ENCODE measurements around the gene SRCIN1.

SRCIN1 gene

DNA sequence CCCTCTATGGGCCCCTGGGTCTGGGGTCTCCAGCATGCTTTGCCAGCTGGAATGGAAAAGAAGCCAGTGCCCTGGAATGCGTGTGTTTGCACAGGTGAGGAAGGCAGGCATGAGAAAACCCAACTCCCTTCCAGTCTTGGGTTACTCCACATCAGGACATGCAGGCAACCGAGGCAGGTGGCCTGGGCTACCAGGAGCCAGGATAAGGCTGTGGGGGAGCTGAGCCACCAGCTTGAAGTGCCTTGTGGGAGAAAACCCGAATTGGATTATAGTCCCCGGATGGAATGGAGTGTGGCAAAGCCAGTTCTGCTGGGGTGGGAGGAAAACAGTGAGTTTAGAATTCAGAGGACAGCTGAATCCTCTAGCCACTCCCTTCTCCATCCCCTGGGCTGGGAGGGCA is 7.2 kb downstream of the SRCIN1 start:
- Histone ChIP-seq H3K9ac (no peak overlapping the region), H4K20me1 (peaks cover 0 to 99% (median 4%) of the 10 kb centered on the region in 11 experiments; a peak in 11 of 22 replicates), H3K4me3 (no peak overlapping the region), H3K27ac (no peak overlapping the region), H3K4me1 (peaks cover 17 to 87% (median 57%) of the 10 kb centered on the region in 10 experiments; a peak in 19 of 20 replicates), H3K9me3 (replicated peaks in 1 of 11) (no peaks in the 10 kb centered on the region), H3K36me3 (no peaks in the 10 kb centered on the region), H3K27me3 (peaks cover 1 to 100% (median 25%) of the 10 kb centered on the region in 11 experiments; a peak in 18 of 22 replicates), H3K4me2 (peak overlapping the region in 4 of 11 experiments; percentile 20 to 33 (median 22); a peak in 1 of 22 replicates)
- TF ChIP-seq Cebpa-rat (IDR thresholded peaks at IDR 0.05), result no peak

DNA sequence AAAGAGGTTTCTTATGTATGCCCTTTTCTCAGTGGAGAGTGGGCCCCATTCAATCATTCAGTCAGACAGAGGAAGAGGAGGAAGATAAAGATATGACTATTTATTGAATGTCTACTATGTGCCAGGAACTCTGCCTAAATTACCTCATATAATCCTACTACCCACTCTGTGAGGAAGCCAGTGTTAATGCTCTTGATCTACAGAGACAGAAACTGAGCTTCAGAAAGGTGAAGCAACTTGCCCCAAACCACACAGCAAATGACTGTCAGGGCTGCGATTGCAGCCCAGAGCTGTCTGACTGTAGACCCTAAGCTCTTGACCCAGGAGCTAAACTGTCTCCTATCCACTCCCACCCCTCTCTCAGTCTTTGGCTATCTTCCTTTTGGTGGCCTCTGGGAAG is 8.4 kb downstream of the SRCIN1 start:
- no peak overlapping the region for H3K9ac ChIP-seq
- peaks cover 0 to 100% (median 13%) of the 10 kb centered on the region in 11 experiments; a peak in 12 of 22 replicates for H3K27me3 ChIP-seq
- peak overlapping the region in 6 of 11 experiments; percentile 1 to 33 (median 22); a peak in 7 of 22 replicates for H3K4me2 ChIP-seq
- no peak overlapping the region for H3K27ac ChIP-seq
- H3K36me3 ChIP-seq, result no peaks in the 10 kb centered on the region
- peaks cover 18 to 90% (median 61%) of the 10 kb centered on the region in 10 experiments for H3K4me1 ChIP-seq
- no peak overlapping the region for H3K4me3 ChIP-seq
- H3K9me3 ChIP-seq (replicated peaks in 1 of 11), result no peaks in the 10 kb centered on the region
- TF ChIP-seq Cebpa-rat (IDR thresholded peaks at IDR 0.05), result no peak
- H4K20me1 ChIP-seq, result peaks cover 0 to 99% (median 4%) of the 10 kb centered on the region in 11 experiments; a peak in 10 of 22 replicates

DNA sequence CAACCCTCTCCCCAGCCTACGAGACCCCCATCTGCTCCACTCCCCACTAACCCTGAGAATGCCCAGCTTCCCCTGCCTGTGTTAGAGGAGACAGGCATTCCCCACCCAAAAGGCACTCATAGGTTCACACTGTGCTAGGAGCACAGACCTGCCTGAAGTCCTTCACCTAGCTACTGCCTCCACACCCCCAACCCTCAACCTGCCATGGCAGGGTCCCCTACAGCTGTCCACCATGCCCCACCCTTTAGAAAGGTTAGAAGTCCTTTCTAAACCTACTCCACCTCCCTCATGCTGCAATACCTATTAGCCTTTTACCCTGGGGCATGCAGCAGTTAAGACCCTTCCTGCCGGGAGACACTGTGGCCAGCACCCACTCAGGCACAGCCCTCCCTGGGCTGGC is 9.1 kb downstream of the SRCIN1 start:
- Histone ChIP-seq H3K9me3 (replicated peaks in 1 of 11) (no peaks in the 10 kb centered on the region), H4K20me1 (peaks cover 0 to 99% (median 4%) of the 10 kb centered on the region in 11 experiments; a peak in 10 of 22 replicates), H3K4me2 (peak overlapping the region in 5 of 11 experiments; percentile 1 to 33 (median 21); a peak in 5 of 22 replicates), H3K36me3 (no peaks in the 10 kb centered on the region), H3K27me3 (peaks cover 0 to 97% (median 6%) of the 10 kb centered on the region in 11 experiments; a peak in 11 of 22 replicates), H3K4me3 (no peak overlapping the region), H3K27ac (no peak overlapping the region), H3K9ac (no peak overlapping the region), H3K4me1 (peaks cover 18 to 90% (median 61%) of the 10 kb centered on the region in 10 experiments)
- TF ChIP-seq Cebpa-rat (IDR thresholded peaks at IDR 0.05), result no peak

DNA sequence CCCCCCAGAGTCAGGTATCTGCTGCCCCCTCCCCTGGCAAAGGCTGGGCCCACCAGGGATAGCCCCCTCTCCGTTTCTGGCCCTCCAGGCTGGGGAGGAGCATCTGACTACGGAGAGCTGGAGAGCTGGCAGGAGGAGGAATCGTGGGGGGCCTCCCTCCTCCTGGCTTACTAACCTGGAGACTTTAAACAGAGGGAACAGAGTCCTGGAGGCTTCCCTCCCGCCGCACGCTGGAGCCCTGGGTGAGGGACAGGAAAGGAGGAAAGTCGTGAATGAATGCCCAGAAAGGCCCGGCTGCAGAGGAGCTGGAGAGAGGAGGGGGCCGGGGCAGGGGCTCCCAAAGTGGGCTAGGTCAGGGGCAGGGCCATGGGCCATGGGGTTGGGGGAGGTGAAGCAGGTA is 9.9 kb downstream of the SRCIN1 start:
- TF ChIP-seq Cebpa-rat (IDR thresholded peaks at IDR 0.05), result no peak
- Histone ChIP-seq H3K27ac (no peak overlapping the region), H3K27me3 (peaks cover 0 to 94% (median 6%) of the 10 kb centered on the region in 11 experiments; a peak in 10 of 22 replicates), H4K20me1 (peaks cover 0 to 99% (median 7%) of the 10 kb centered on the region in 11 experiments; a peak in 10 of 22 replicates), H3K4me1 (peaks cover 21 to 90% (median 61%) of the 10 kb centered on the region in 10 experiments), H3K36me3 (no peaks in the 10 kb centered on the region), H3K4me3 (no peak overlapping the region), H3K9ac (no peak overlapping the region), H3K4me2 (peak overlapping the region in 4 of 11 experiments; percentile 11 to 56 (median 12); a peak in 5 of 22 replicates), H3K9me3 (replicated peaks in 1 of 11) (no peaks in the 10 kb centered on the region)

DNA sequence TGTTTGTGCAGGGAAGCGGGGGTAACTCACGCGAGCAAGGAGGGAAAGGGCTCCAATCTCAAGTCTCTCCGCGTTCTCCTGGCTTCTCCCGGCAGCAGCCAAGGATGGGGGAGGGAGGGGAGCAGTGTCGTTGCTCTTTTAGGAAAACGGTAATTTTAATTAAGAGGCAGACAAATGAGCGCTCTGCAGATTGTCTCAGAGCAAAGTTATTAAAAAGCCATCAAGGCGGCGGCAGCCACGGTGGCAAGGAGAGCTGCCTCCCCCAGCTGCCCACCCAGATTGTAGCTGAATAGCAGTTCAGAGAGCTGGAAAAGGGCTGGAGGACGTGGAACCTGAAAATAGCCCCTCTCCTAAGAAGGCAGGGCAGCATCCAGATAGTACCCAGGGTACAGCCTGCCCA is 11.6 kb downstream of the SRCIN1 start:
- peaks cover 37 to 90% (median 74%) of the 10 kb centered on the region in 10 experiments for H3K4me1 ChIP-seq
- H3K4me2 ChIP-seq, result peak overlapping the region in 4 of 11 experiments; percentile 11 to 56 (median 30); a peak in 4 of 22 replicates
- peaks cover 0 to 94% (median 6%) of the 10 kb centered on the region in 11 experiments; a peak in 10 of 22 replicates for H3K27me3 ChIP-seq
- no peaks in the 10 kb centered on the region for H3K36me3 ChIP-seq
- H3K27ac ChIP-seq, result peak overlapping the region in 1 of 11 experiments; percentile 32; a peak in 1 of 22 replicates
- peaks cover 0 to 99% (median 7%) of the 10 kb centered on the region in 11 experiments; a peak in 9 of 22 replicates for H4K20me1 ChIP-seq
- TF ChIP-seq Cebpa-rat (IDR thresholded peaks at IDR 0.05), result no peak
- no peaks in the 10 kb centered on the region for H3K9me3 ChIP-seq (replicated peaks in 1 of 11)
- H3K4me3 ChIP-seq, result no peak overlapping the region
- H3K9ac ChIP-seq, result no peak overlapping the region; a peak in 1 of 22 replicates

DNA sequence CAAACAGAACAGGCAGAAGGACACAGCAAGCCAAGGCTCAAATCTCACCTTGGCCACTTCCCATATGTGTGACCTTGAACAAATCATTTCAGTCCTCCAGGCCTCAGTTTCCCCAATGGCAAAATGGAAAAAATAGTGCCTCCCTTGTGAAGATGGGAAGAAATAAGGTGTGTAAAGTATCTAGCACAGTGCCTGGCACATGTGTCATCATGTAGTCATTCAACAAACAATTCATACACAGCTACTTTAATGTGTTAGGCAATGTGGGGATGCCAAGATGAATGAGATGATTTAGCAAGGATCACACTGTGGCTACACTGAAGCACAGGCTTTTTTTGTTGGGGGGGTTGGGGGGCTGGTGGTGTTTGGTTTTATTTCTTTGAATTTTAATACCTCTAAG is 13.3 kb downstream of the SRCIN1 start:
- no peak for TF ChIP-seq Cebpa-rat (IDR thresholded peaks at IDR 0.05)
- Histone ChIP-seq H3K27ac (peak overlapping the region in 6 of 11 experiments; percentile 84 to 92 (median 86); a peak in 8 of 22 replicates), H3K9me3 (replicated peaks in 1 of 11) (no peaks in the 10 kb centered on the region), H3K4me2 (peak overlapping the region; percentile 73 to 97 (median 91)), H3K4me3 (no peak overlapping the region), H3K27me3 (peaks cover 0 to 94% (median 6%) of the 10 kb centered on the region in 11 experiments; a peak in 10 of 22 replicates), H3K4me1 (peaks cover 52 to 97% (median 80%) of the 10 kb centered on the region in 10 experiments), H4K20me1 (peaks cover 0 to 99% (median 16%) of the 10 kb centered on the region in 11 experiments; a peak in 18 of 22 replicates), H3K9ac (peak overlapping the region in 3 of 11 experiments; percentile 37 to 80 (median 78); a peak in 4 of 22 replicates), H3K36me3 (no peaks in the 10 kb centered on the region)

DNA sequence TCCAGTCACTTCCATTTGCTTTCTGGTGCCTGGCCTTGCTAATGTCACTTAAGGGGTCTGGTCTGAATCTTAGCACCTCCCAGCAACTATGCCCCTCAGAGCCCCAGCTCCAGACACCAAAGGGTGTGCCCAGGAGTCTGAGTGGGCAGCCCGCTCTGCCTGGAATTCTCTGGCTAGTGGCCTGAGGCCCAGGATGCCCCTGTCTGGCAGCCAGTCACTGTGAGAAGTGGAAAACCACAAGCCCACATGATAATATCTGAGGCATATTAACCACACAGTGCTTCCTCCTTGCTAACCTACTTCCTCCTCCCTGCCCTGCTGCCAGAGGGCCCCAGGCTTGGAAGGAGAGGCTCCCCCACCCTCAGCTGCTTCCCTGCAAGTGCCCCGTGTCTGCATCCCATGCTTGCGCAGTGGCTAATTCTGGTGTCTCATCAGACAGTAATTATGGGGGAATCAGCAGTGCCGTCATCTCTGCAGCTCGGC is 14.0 kb downstream of the SRCIN1 start:
- H3K36me3 ChIP-seq, result no peaks in the 10 kb centered on the region
- peaks cover 0 to 99% (median 22%) of the 10 kb centered on the region in 11 experiments; a peak in 18 of 22 replicates for H4K20me1 ChIP-seq
- TF ChIP-seq Cebpa-rat (IDR thresholded peaks at IDR 0.05), result peak in 1 of 11 experiments; percentile 29; a peak in 1 of 22 replicates
- peak overlapping the region in 3 of 10 experiments; percentile 3 to 22 (median 16); a peak in 3 of 20 replicates for H3K4me3 ChIP-seq
- H3K4me2 ChIP-seq, result peak overlapping the region; percentile 73 to 97 (median 91)
- H3K9me3 ChIP-seq (replicated peaks in 1 of 11), result no peaks in the 10 kb centered on the region
- H3K27ac ChIP-seq, result peak overlapping the region in 9 of 11 experiments; percentile 55 to 92 (median 84); a peak in 18 of 22 replicates
- peak overlapping the region in 8 of 11 experiments; percentile 54 to 80 (median 72); a peak in 15 of 22 replicates for H3K9ac ChIP-seq
- H3K4me1 ChIP-seq, result peaks cover 57 to 97% (median 83%) of the 10 kb centered on the region in 10 experiments
- H3K27me3 ChIP-seq, result peaks cover 0 to 94% (median 6%) of the 10 kb centered on the region in 11 experiments; a peak in 9 of 22 replicates

DNA sequence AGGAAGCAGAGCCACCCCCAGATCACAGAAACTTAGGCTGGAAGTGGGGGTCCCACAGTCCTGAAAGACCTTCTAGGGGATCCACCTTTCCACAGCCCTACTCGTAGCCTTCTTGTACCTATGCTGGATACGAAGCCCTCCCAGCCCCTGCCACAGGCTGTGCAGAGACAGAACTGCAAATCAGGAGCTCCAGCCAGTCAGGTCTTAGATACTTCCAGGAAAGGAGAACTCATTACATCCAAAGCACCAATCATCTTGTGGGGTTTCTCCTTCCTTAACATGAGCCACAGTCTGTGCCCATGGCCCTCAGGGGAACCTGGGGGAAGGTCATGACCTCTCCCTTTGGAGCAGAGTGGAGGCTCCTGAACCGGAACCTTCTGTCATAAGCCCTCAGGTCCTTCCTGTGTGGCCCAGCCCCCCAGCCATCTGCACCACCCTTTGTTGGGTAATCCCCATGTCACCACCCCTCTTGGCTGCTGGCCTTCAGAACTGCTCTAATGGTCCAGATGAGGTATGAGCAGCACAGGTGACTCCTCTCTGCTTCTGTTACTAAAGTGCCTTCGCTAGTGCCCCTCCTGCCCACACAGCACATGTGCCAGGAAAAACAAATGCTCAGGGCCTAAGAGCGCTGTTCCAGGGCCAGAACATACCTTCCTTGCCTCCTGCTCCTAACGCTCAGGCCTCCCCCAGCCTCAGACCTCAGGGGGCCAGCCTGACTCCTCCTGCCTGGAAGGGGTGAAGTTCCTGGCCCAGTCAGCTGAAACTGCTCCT is 14.6 kb downstream of the SRCIN1 start:
- peaks cover 0 to 99% (median 23%) of the 10 kb centered on the region in 11 experiments; a peak in 18 of 22 replicates for H4K20me1 ChIP-seq

More for the DNA sequence above, 14.6 kb downstream of the SRCIN1 start:
- Histone ChIP-seq H3K9ac (peak overlapping the region in 8 of 11 experiments; percentile 54 to 80 (median 72); a peak in 15 of 22 replicates), H3K4me2 (peak overlapping the region; percentile 73 to 97 (median 91)), H3K27ac (peak overlapping the region in 9 of 11 experiments; percentile 55 to 92 (median 84); a peak in 18 of 22 replicates), H3K9me3 (replicated peaks in 1 of 11) (no peaks in the 10 kb centered on the region), H3K4me3 (peak overlapping the region in 3 of 10 experiments; percentile 6 to 22 (median 16); a peak in 5 of 20 replicates), H3K27me3 (peaks cover 0 to 94% (median 6%) of the 10 kb centered on the region in 11 experiments; a peak in 9 of 22 replicates), H3K4me1 (peaks cover 61 to 97% (median 87%) of the 10 kb centered on the region in 10 experiments), H3K36me3 (no peaks in the 10 kb centered on the region)
- peak in 8 of 11 experiments; percentile 19 to 90 (median 72); a peak in 12 of 22 replicates for TF ChIP-seq Cebpa-rat (IDR thresholded peaks at IDR 0.05)

All from BLaER1 treated with 17β-estradiol and CSF1 and Interleukin-3, amounts not matched to agents 10 nM and 100 nM (cell line).